Activated CD8-positive, alpha-beta T cell treated with anti-CD3 and anti-CD28 coated beads for 36 hours (primary cell): ENCODE data around the gene HUNK. TPM values are rescaled to one million over a fixed set of nuclear protein-coding genes. Genes with fewer than 3 reads are reported as not detected.

Source experiments
- ATAC-seq: fragments of 200-7000 bp; cut with Tn5 transposase; one replicate; pipeline ENCODE4 v1.10.0; 2021; ENCODE audit warnings: mild to moderate bottlenecking, moderate library complexity
- CTCF ChIA-PET: fragments of 350-600 bp; sonication (Branson Sonifier 250); formaldehyde crosslinking; loops from one replicate; lab custom pipeline; 2021; ENCODE audit warnings: antibody characterized with exemption; lab: Charles Lee
- POLR2A ChIA-PET: fragments of 350-600 bp; sonication (Branson Sonifier 250); formaldehyde crosslinking; loops from one replicate; lab custom pipeline; 2021; ENCODE audit warnings: antibody characterized with exemption; lab: Charles Lee
- DNase-seq: peaks from one replicate; pipeline ENCODE4 v3.0.0-alpha.2; 2020
- H3K27ac Mint-ChIP-seq: one replicate; pipeline ENCODE4 v1.8.0; 2021; ENCODE audit warnings: mild to moderate bottlenecking, mixed read lengths
- H3K27me3 Mint-ChIP-seq: one replicate; pipeline ENCODE4 v1.8.0; 2021; ENCODE audit warnings: mixed read lengths
- H3K36me3 Mint-ChIP-seq: one replicate; pipeline ENCODE4 v1.8.0; 2021; ENCODE audit warnings: low read depth, mixed read lengths
- H3K4me1 Mint-ChIP-seq: one replicate; pipeline ENCODE4 v1.8.0; 2021; ENCODE audit warnings: low read depth, mixed read lengths
- H3K4me3 Mint-ChIP-seq: one replicate; pipeline ENCODE4 v1.8.0; 2021; ENCODE audit warnings: mild to moderate bottlenecking, moderate library complexity, mixed read lengths
- H3K9me3 Mint-ChIP-seq: one replicate; pipeline ENCODE4 v1.8.0; 2021; ENCODE audit warnings: mixed read lengths
- CTCF ChIP-seq: fragments of 200-600 bp; IDR thresholded peaks from one replicate; pipeline ENCODE4 v1.8.0; 2022; ENCODE audit warnings: antibody characterized with exemption, mild to moderate bottlenecking
- intact Hi-C: fragments of 100-400 bp; cut with micrococcal nuclease; formaldehyde crosslinking; loops from one replicate; pipeline ENCODE4 v1.10.0; 2022
- total RNA-seq, 2 experiments: library from RNA; stranded (reverse); gene quantifications; one replicate each; pipeline ENCODE4 v1.2.3, GENCODE V29; 2021

HUNK gene
- total RNA-seq, 2 experiments from 2014 or later: 0.20 to 0.27 TPM

GRCh38 chr21:32044205-32045180 lies 171.7 kb downstream of the HUNK start:
- Mint-ChIP-seq H3K27me3 (peaks cover 6% of the 10 kb centered on the region), H3K4me3 (no peak overlapping the region), H3K4me1 (no peaks in the 10 kb centered on the region), H3K9me3 (peaks cover 8% of the 10 kb centered on the region), H3K27ac (no peak overlapping the region), H3K36me3 (no peaks in the 10 kb centered on the region)
- POLR2A ChIA-PET: interaction anchor here (0.8 kb wide), 1 partner anchor 84 kb away, joined by 3 read pairs; no protein-coding TSS in a partner anchor
- DNase-seq: no peak
- ATAC-seq: no peak
- no peak for TF ChIP-seq CTCF
- intact Hi-C loops: no loop called here
- CTCF ChIA-PET: no interaction called here

- no peak for ATAC-seq
- H3K9me3 Mint-ChIP-seq: peaks cover 8% of the 10 kb centered on the region
- CTCF ChIA-PET: no interaction called here
- H3K27ac Mint-ChIP-seq: no peak overlapping the region
- no peaks in the 10 kb centered on the region for H3K4me1 Mint-ChIP-seq
- POLR2A ChIA-PET: no interaction called here
- peaks cover under 1% of the 10 kb centered on the region for H3K27me3 Mint-ChIP-seq
- TF ChIP-seq CTCF: no peak
- no peak overlapping the region for H3K4me3 Mint-ChIP-seq
- DNase-seq: no peak
- intact Hi-C loops: no loop called here
- no peaks in the 10 kb centered on the region for H3K36me3 Mint-ChIP-seq
These were observed 173.4 kb downstream of the HUNK start for GRCh38 chr21:32046191-32046590.

- TF ChIP-seq CTCF: no peak
- no peak for DNase-seq
- Mint-ChIP-seq H3K4me3 (no peak overlapping the region), H3K27me3 (no peaks in the 10 kb centered on the region), H3K36me3 (no peaks in the 10 kb centered on the region), H3K27ac (no peak overlapping the region), H3K9me3 (peaks cover 15% of the 10 kb centered on the region), H3K4me1 (no peaks in the 10 kb centered on the region)
- ChIA-PET CTCF (no interaction called here), POLR2A (no interaction called here)
- no peak for ATAC-seq
- intact Hi-C loops: no loop called here
These were observed 175.5 kb downstream of the HUNK start for GRCh38 chr21:32048353-32048752.

Other genes with a start within 250 kb of the HUNK start
- gene SOD1, start 213.3 kb upstream of the HUNK start, total RNA-seq: 100 to 1,000 TPM; 277 to 286 TPM
- gene SCAF4, start 140.9 kb upstream of the HUNK start, total RNA-seq: 10 to 100 TPM; 48.6 to 49.3 TPM